ENCODE measurements around the gene HOMEZ.

HOMEZ gene

GRCh38 chr14:23307687-23308644, 22.0 kb upstream of the HOMEZ start:
- no peak for DNase-seq (ENCODE audit: low read depth in 2 of 2)

- no peak for DNase-seq (ENCODE audit: low read depth in 2 of 2)
These were observed 21.2 kb upstream of the HOMEZ start for GRCh38 chr14:23307146-23307530.

GRCh38 chr14:23306412-23307145, 20.6 kb upstream of the HOMEZ start, which contains the start of gene BCL2L2:
Gene BCL2L2 (plus strand): TSS chr14:23306833. CDS start chr14:23307768, 935 bp downstream.
- no peak for DNase-seq (ENCODE audit: low read depth in 2 of 2)

GRCh38 chr14:23302290-23303225, 16.6 kb upstream of the HOMEZ start, which contains the start of gene PPP1R3E:
Gene PPP1R3E (minus strand): TSS chr14:23302859. CDS start chr14:23302576, 283 bp downstream.
- peak; percentile 54 to 78 for DNase-seq (ENCODE audit: low read depth in 2 of 2)

- DNase-seq (ENCODE audit: low read depth in 2 of 2), result no peak
These were observed 16.0 kb upstream of the HOMEZ start for GRCh38 chr14:23301969-23302289.

- DNase-seq (ENCODE audit: low read depth in 2 of 2), result peak; percentile 93 to 94
These were observed 15.5 kb upstream of the HOMEZ start for GRCh38 chr14:23301288-23301968.

- no peak for DNase-seq (ENCODE audit: low read depth in 2 of 2)
These were observed 14.8 kb upstream of the HOMEZ start for GRCh38 chr14:23300687-23301223.

- DNase-seq (ENCODE audit: low read depth in 2 of 2), result no peak
These were observed 14.2 kb upstream of the HOMEZ start for GRCh38 chr14:23299986-23300686.

- no peak for DNase-seq (ENCODE audit: low read depth in 2 of 2)
These were observed 13.5 kb upstream of the HOMEZ start for GRCh38 chr14:23299211-23299957.

- DNase-seq (ENCODE audit: low read depth in 2 of 2), result no peak
These were observed 11.8 kb upstream of the HOMEZ start for GRCh38 chr14:23297611-23298277.

GRCh38 chr14:23297096-23297495, 11.2 kb upstream of the HOMEZ start:
- no peak for DNase-seq (ENCODE audit: low read depth in 2 of 2)

GRCh38 chr14:23296012-23296777, 10.3 kb upstream of the HOMEZ start:
- DNase-seq (ENCODE audit: low read depth in 2 of 2), result no peak

- DNase-seq (ENCODE audit: low read depth in 2 of 2), result no peak
These were observed 9.0 kb upstream of the HOMEZ start for GRCh38 chr14:23294734-23295561.

GRCh38 chr14:23286902-23287479, 1.1 kb upstream of the HOMEZ start:
- no peak for DNase-seq (ENCODE audit: low read depth in 2 of 2)

GRCh38 chr14:23285530-23286019, 357 bp downstream of the HOMEZ start:
- no peak for DNase-seq (ENCODE audit: low read depth in 2 of 2)

- DNase-seq (ENCODE audit: low read depth in 2 of 2), result no peak
These were observed 1.0 kb downstream of the HOMEZ start for GRCh38 chr14:23284654-23285529.
